H9 (cell line): ENCODE results near the gene COP1. TPM values are rescaled to one million over a fixed set of nuclear protein-coding genes. Genes with fewer than 3 reads are reported as not detected.

ENCODE experiments used
- DNase-seq: peaks from one replicate; pipeline ENCODE4 v3.0.0-alpha.2; 2017
- H2AFZ ChIP-seq: one replicate; pipeline ENCODE4 v1.6.1; 2013; ENCODE audit warnings: mild to moderate bottlenecking, low read length, control low read depth, moderate library complexity
- H2AK5ac ChIP-seq: 2 replicates; pipeline ENCODE4 v1.6.1; 2013; ENCODE audit warnings: low read length, control low read depth, mixed read lengths; ENCODE audit not compliant: insufficient read length
- H2BK120ac ChIP-seq: one replicate; pipeline ENCODE4 v1.6.1; 2013; ENCODE audit warnings: low read depth, mild to moderate bottlenecking, low read length, control low read depth, inconsistent platforms; ENCODE audit not compliant: poor library complexity, severe bottlenecking
- H2BK12ac ChIP-seq: 2 replicates; pipeline ENCODE4 v1.6.1; 2013; ENCODE audit warnings: low read length, control low read depth, mixed read lengths, low read depth; ENCODE audit not compliant: insufficient read length
- H2BK15ac ChIP-seq: 2 replicates; pipeline ENCODE4 v1.6.1; 2013; ENCODE audit warnings: low read depth, low read length, control low read depth
- H2BK20ac ChIP-seq: one replicate; pipeline ENCODE4 v1.6.1; 2013; ENCODE audit warnings: low read depth, mild to moderate bottlenecking, low read length, control low read depth, inconsistent platforms; ENCODE audit not compliant: poor library complexity, severe bottlenecking
- H2BK5ac ChIP-seq: 2 replicates; pipeline ENCODE4 v1.6.1; 2013; ENCODE audit warnings: low read length, control low read depth, mixed read lengths; ENCODE audit not compliant: insufficient read length
- H3K14ac ChIP-seq: 2 replicates; pipeline ENCODE4 v1.6.1; 2013; ENCODE audit warnings: low read length, control low read depth; ENCODE audit not compliant: insufficient read depth
- H3K18ac ChIP-seq: 2 replicates; pipeline ENCODE4 v1.6.1; 2013; ENCODE audit warnings: low read depth, mild to moderate bottlenecking, mixed read lengths, low read length, control low read depth; ENCODE audit not compliant: insufficient read length
- H3K23ac ChIP-seq: 2 replicates; pipeline ENCODE4 v1.6.1; 2013; ENCODE audit warnings: low read length, control low read depth, mixed read lengths, low read depth; ENCODE audit not compliant: insufficient read length
- H3K23me2 ChIP-seq: 2 replicates; pipeline ENCODE4 v1.6.1; 2013; ENCODE audit warnings: low read depth, mild to moderate bottlenecking, mixed read lengths, low read length, control low read depth; ENCODE audit not compliant: insufficient read length, poor library complexity, severe bottlenecking
- H3K27ac ChIP-seq: 2 replicates; pipeline ENCODE4 v1.5.1; 2013; ENCODE audit warnings: low read length, control low read depth, mixed read lengths, low read depth; ENCODE audit not compliant: insufficient read length
- H3K27me3 ChIP-seq: 2 replicates; pipeline ENCODE4 v1.6.1; 2013; ENCODE audit warnings: low read length, control low read depth, inconsistent platforms; ENCODE audit not compliant: insufficient read depth
- H3K4ac ChIP-seq: 2 replicates; pipeline ENCODE4 v1.6.1; 2013; ENCODE audit warnings: low read depth, mild to moderate bottlenecking, control low read depth, inconsistent platforms, low read length, moderate library complexity
- H3K4me1 ChIP-seq: 2 replicates; pipeline ENCODE4 v1.6.1; 2013; ENCODE audit warnings: low read length, control low read depth, inconsistent platforms; ENCODE audit not compliant: insufficient read depth
- H3K4me2 ChIP-seq: 2 replicates; pipeline ENCODE4 v1.6.1; 2013; ENCODE audit warnings: low read length, control low read depth, mixed read lengths; ENCODE audit not compliant: insufficient read length, insufficient read depth
- H3K56ac ChIP-seq: 2 replicates; pipeline ENCODE4 v1.6.1; 2013; ENCODE audit warnings: low read depth, mild to moderate bottlenecking, mixed read lengths, low read length, control low read depth; ENCODE audit not compliant: insufficient read length
- H3K79me1 ChIP-seq: 2 replicates; pipeline ENCODE4 v1.6.1; 2013; ENCODE audit warnings: low read depth, mild to moderate bottlenecking, moderate library complexity, low read length, control low read depth, inconsistent platforms; ENCODE audit not compliant: insufficient read depth, poor library complexity, severe bottlenecking
- H3K79me2 ChIP-seq: 2 replicates; pipeline ENCODE4 v1.6.1; 2013; ENCODE audit warnings: low read length, control low read depth, inconsistent platforms; ENCODE audit not compliant: insufficient read depth
- H3K9ac ChIP-seq: 2 replicates; pipeline ENCODE4 v1.6.1; 2013; ENCODE audit warnings: low read length, control low read depth, mixed read lengths; ENCODE audit not compliant: insufficient read length; ENCODE audit errors: extremely low read depth
- H3K9me3 ChIP-seq: one replicate; pipeline ENCODE4 v1.6.1; 2013; ENCODE audit warnings: low read depth, low read length, inconsistent platforms; ENCODE audit not compliant: control insufficient read depth
- H3T11ph ChIP-seq: one replicate; pipeline ENCODE4 v1.6.1; 2013; ENCODE audit warnings: mild to moderate bottlenecking, low read length, control low read depth, inconsistent platforms
- H4K20me1 ChIP-seq: one replicate; pipeline ENCODE4 v1.6.1; 2013; ENCODE audit not compliant: control insufficient read depth, insufficient read length, insufficient read depth
- H4K5ac ChIP-seq: 2 replicates; pipeline ENCODE4 v1.6.1; 2013; ENCODE audit warnings: low read depth, mild to moderate bottlenecking, mixed read lengths, low read length, control low read depth; ENCODE audit not compliant: insufficient read length
- H4K8ac ChIP-seq: replicated peaks from 2 replicates; pipeline ENCODE4 v1.6.1; 2013; ENCODE audit warnings: low read length, control low read depth, mixed read lengths, low read depth; ENCODE audit not compliant: insufficient read length
- H4K91ac ChIP-seq: 2 replicates; pipeline ENCODE4 v1.6.1; 2013; ENCODE audit warnings: low read depth, mild to moderate bottlenecking, moderate library complexity, mixed read lengths, low read length, control low read depth; ENCODE audit not compliant: insufficient read length
- H3K27ac Mint-ChIP-seq, 3 experiments: 2 replicates in 2 of 3; 3 replicates in 1 of 3; pipeline ENCODE4 v1.8.0; 2020 to 2021; ENCODE audit warnings: mixed read lengths in 3 of 3, mild to moderate bottlenecking in 1 of 3, moderate library complexity in 1 of 3
- H3K27me3 Mint-ChIP-seq: 2 replicates; pipeline ENCODE4 v1.8.0; 2021; ENCODE audit warnings: low read depth, mild to moderate bottlenecking, moderate library complexity, mixed read lengths
- H3K36me3 Mint-ChIP-seq, 3 experiments: 2 replicates in 2 of 3; 3 replicates in 1 of 3; pipeline ENCODE4 v1.8.0; 2020 to 2021; ENCODE audit warnings: low read depth in 3 of 3, mixed read lengths in 3 of 3; ENCODE audit not compliant: insufficient read depth in 1 of 3
- H3K4me1 Mint-ChIP-seq, 2 experiments: 2 replicates each; pipeline ENCODE4 v1.8.0; 2020; ENCODE audit warnings: mixed read lengths in 2 of 2
- H3K4me3 Mint-ChIP-seq, 2 experiments: 2 replicates in 1 of 2; 3 replicates in 1 of 2; pipeline ENCODE4 v1.8.0; 2020 to 2021; ENCODE audit warnings: mild to moderate bottlenecking in 2 of 2, mixed read lengths in 2 of 2, moderate library complexity in 1 of 2
- H3K9me3 Mint-ChIP-seq, 2 experiments: 2 replicates in 1 of 2; 3 replicates in 1 of 2; pipeline ENCODE4 v1.8.0; 2020; ENCODE audit warnings: mild to moderate bottlenecking in 2 of 2, mixed read lengths in 2 of 2, moderate library complexity in 1 of 2
- CTCF ChIP-seq: fragments of 200-600 bp; sonication (generic); conservative IDR thresholded peaks from 3 replicates; pipeline ENCODE4 v1.8.0; 2021; ENCODE audit warnings: antibody characterized with exemption, mild to moderate bottlenecking
- WGBS: extraction: QIAGEN DNeasy Blood & Tissue Kit; methylation state at CpG from one replicate; pipeline ENCODE4 v1.1.7; 2013; ENCODE audit warnings: missing lambda C conversion rate, low lambda C conversion rate, mixed read lengths; ENCODE audit not compliant: insufficient read length; ENCODE audit errors: extremely low coverage; 5-methylcytosine and 5-hydroxymethylcytosine counted together
- total RNA-seq: library from RNA; stranded (reverse); gene quantifications from 2 replicates; pipeline ENCODE4 v1.2.1, GENCODE V29; 2021

The COP1 gene
- total RNA-seq, 1 experiment from 2014 or later: 41.3 TPM

GRCh38 chr1:175914115-175914514 lies 293.0 kb downstream of the COP1 start:
- H2AK5ac ChIP-seq: no peak overlapping the region
- H2BK20ac ChIP-seq: no peak overlapping the region
- no peak for TF ChIP-seq CTCF
- no peak overlapping the region for H3K14ac ChIP-seq
- Mint-ChIP-seq H3K4me3 (no peak overlapping the region), H3K36me3 (peaks cover 9 to 13% (median 9%) of the 10 kb centered on the region in 3 experiments; a peak in 6 of 7 replicates), H3K27ac (no peak overlapping the region), H3K4me1 (peaks cover 12 to 14% of the 10 kb centered on the region in 2 experiments), H3K27me3 (peaks cover 99% of the 10 kb centered on the region), H3K9me3 (peaks cover 15 to 25% of the 10 kb centered on the region in 2 experiments)
- no peak overlapping the region for H3K27ac ChIP-seq
- peaks cover 64% of the 10 kb centered on the region for H3K27me3 ChIP-seq
- no peaks in the 10 kb centered on the region for H3K9me3 ChIP-seq
- no CpG with 5 or more reads among the region's 2 CpGs for WGBS
- no peak overlapping the region for H2BK12ac ChIP-seq
- H2BK5ac ChIP-seq: no peak overlapping the region
- H2BK120ac ChIP-seq: no peak overlapping the region
- H4K91ac ChIP-seq: no peak overlapping the region
- H4K8ac ChIP-seq: no peak overlapping the region
- no peak for DNase-seq
- no peaks in the 10 kb centered on the region for H4K20me1 ChIP-seq
- no peak overlapping the region for H3K56ac ChIP-seq
- no peaks in the 10 kb centered on the region for H3K23me2 ChIP-seq
- H3K4ac ChIP-seq: no peak overlapping the region
- no peak overlapping the region for H4K5ac ChIP-seq
- no peak overlapping the region for H3K4me2 ChIP-seq
- no peak overlapping the region for H3K18ac ChIP-seq
- H3T11ph ChIP-seq: no peak overlapping the region
- H3K23ac ChIP-seq: no peak overlapping the region
- no peaks in the 10 kb centered on the region for H3K79me1 ChIP-seq
- H3K4me1 ChIP-seq: no peaks in the 10 kb centered on the region; the same call in 1 of the 2 replicates
- H3K9ac ChIP-seq: no peak overlapping the region
- no peaks in the 10 kb centered on the region for H3K79me2 ChIP-seq
- no peak overlapping the region for H2BK15ac ChIP-seq
- H2AFZ ChIP-seq: no peak overlapping the region
